GM21526 (cell line): Measurements from ENCODE around the gene OR4B1.
"Not testable (repeated sequence)": the region's sequence is repeated elsewhere in the genome, so short reads cannot be mapped to it uniquely, and the experiment has no call there.

Source experiments
- ATAC-seq: cut with Tn5 transposase; IDR thresholded peaks from one replicate; pipeline ENCODE4 v1.9.1; 2021; ENCODE audit warnings: moderate library complexity; ENCODE audit not compliant: unreplicated experiment, low FRiP score

Gene OR4B1, protein sequence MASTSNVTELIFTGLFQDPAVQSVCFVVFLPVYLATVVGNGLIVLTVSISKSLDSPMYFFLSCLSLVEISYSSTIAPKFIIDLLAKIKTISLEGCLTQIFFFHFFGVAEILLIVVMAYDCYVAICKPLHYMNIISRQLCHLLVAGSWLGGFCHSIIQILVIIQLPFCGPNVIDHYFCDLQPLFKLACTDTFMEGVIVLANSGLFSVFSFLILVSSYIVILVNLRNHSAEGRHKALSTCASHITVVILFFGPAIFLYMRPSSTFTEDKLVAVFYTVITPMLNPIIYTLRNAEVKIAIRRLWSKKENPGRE

DNA sequence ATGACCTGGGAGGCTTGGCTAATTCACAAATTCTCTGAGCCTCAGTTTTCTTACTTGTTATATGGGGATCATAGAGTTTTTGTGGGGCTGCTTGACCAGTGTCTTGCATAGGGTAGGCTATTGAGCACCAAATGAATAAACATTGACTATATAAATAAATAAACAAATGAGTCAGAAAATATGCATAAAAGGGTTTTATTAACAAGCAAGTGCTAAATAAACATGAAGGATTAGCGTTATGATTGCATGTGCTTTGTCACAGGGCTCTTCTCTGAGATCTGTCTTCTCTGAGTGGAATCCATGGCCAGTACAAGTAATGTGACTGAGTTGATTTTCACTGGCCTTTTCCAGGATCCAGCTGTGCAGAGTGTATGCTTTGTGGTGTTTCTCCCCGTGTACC lies at the start of gene OR4B1:
Gene OR4B1, plus strand, starts transcription at position 301 of the 400 bp plus-strand sequence. Its CDS starts 0 bp downstream, at position 301.
- no peak for ATAC-seq

DNA sequence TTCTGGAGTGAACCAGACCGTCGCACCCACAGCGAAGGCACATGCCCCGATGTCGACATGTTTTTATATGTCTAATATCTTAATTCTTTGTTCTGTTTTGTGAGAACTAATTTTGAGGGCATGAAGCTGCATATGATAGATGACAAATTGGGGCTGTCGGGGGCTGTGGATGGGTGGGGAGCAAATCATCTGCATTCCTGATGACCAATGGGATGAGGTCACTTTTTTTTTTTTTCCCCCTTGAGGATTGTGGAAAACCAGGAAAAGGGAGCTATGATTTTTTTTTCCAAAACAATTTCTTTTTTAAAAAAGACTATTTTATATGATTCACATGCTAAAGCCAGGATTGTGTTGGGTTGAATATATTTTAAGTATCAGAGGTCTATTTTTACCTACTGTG lies 49.2 kb upstream of the OR4B1 start:
- ATAC-seq = no peak

DNA sequence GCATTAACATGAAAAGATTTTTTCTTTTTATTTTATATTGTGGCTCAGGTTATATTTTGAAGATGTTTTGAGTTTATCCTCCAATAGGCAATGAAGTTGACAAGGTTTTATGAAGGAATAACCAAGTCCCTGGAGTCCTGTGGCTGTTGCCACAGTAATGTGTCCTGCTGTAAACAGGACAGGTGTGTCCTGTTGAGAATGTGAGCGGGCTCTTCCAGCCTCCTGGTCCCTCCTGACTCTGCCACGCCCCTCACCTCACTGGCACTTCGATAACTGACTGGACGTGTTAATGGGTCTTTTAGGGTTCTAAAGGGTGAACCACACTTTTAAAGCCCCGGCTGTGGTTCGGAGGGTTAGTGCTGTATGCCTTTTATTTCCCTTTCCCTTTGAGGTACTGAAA lies 47.8 kb upstream of the OR4B1 start:
- no peak for ATAC-seq

DNA sequence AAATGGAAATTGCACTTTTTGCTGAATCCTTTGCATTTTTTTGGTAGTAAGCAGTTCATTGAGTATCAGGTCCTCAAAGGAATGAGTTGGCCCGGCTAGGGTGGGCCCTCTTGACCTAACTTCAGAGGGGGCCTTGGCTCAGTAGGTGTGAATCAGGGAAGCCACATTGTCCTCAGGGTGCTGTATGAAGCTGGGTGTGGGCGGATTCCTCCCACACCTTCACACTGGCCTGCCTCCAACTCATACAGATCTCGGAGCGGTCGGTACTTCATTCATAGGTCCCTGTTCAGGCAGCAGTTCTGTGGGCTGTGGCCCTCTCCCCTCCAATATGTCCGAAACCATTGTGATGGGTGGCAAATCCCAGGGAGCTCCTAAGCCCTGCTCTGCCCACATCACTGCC lies 47.4 kb upstream of the OR4B1 start:
- ATAC-seq = no peak

DNA sequence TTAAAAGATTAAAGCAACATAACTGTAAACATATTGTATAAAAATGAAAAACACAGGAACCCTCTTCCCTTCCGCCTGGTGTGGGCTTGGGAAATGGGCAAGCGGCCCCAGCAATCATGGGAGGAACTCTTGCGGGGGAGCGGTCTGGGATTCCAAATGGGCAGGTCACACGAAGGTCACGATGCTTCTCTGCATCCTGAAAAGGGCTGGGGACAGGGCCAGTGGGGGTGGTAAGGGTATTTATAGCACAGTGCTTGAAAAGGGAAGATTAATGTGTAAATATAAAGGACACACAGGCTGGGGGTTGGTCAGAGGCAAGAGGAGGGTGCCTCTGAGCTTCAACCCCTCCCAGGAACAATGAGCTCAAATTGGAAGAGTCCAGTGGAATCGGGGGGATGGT lies 46.9 kb upstream of the OR4B1 start:
- ATAC-seq = no peak

DNA sequence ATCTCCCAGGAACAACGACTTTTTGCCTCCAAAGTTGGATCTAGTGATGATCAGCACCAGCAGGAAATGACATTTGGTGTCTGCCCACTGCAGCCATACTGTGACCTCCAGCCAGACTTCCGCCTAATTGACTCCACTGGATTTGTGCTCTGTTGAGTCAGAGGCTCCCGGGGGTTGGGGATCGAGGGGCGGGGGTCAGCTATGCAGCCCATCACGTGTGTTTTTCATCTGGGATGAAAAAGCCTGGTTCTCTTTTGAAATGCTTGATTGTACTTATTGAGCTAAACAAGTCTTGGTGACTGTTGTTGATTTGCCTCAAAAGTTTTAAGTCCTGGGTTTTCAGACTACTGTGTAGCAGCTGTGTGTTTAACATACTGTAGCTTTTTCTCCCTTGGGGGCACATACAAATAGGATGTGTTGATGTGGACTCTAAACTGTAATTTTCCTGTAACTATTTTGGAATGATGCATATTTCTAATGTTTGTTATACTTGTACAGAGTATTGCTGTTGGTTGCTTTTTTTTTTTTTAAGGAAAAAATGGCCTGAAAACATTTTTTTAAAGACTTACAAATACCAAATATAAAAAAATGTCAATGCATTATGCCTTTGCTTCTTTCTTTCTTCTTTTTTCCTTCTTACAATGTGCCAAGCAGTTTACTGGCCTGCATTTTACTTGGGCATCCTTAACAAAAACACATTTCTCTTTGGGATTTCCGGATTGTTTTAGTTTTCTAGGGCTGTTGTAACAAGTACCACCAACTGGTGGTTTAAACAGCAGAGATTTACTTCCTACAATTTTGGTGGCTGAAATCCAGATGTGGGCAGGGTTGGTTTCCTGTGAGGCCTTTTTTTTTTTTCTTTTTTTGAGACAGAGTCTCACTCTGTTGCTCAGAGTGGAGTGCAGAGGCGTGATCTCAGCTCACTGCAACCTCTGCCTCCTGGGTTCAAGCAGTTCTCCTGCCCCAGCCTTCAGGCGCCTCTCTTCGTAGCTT lies 46.1 kb upstream of the OR4B1 start:
- ATAC-seq = no peak

DNA sequence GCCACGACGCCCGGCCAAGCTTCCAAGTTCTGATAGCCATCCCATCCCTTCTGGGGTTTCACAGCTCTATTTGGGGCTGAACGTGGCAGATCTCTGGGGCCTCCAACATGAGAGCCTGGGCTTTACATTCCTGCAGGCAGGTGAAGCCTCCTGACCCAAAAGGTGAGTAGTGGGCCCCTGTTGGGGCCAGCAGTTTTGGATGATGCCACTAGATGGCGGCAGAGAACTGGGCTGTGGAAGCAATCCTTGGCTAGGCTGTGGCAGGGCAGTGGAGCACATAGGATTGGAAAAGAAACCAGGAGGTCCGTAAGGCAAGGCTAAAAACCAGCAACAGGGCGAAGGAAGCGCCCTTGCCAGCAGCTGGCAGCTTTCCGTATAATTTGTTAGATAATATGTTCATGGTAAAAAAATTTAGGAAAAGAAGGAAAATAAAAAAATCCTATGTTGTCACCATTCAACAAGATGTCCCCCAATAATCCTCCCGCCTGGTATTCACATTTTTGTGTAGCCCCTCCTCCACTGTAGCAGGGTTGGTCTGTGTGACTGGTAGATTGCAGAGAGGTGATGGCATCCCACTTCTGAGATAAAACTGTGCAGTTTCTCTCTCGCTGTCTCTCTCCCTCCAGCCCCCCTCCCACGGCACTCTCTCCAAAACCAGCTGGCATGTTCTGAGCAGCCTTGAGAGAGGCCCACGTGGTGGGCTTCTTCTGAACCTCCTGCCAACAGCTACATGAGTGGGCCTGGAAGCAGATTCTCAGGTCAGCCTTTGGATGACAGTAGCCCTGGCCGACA lies 43.6 kb upstream of the OR4B1 start:
- ATAC-seq = peak; percentile 74

DNA sequence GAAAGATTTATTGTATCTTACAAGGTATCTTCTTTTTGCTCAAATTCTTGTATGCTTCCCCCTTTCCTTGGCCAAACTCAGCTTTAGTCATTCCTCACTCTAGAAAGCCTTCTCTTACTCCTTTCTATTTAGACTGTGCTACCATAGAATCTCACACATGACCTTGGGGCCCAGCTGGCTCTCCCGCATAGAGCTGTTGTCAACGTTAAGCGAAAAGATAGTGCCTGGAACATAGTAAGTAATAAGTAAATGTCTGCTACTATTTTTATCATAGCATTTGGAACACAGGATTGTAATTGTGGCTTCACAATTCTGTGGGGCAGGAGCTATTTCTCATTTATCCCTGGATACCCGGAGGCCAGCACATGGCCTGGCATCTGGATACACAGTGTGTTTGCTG lies 38.9 kb upstream of the OR4B1 start:
- ATAC-seq = no peak

DNA sequence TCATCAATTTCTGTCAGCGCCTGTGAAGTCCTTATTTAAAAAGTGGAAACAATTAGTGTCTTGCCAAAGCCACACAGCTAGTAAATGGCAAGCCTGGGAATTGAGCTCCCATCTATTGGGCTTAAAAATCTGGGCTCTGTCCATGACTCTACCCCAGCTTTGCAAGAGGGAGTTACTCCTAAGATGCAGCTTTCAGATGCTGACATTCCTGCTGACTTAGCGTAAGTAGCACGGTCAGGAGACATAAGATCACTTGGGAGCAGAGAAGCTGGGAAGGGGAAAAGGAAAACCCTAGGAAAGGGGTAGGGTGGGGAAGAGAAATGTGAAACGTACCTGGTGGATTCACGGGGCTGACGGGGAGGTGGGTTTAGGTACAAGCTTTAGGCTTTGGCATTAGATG lies 36.0 kb upstream of the OR4B1 start:
- ATAC-seq = no peak

DNA sequence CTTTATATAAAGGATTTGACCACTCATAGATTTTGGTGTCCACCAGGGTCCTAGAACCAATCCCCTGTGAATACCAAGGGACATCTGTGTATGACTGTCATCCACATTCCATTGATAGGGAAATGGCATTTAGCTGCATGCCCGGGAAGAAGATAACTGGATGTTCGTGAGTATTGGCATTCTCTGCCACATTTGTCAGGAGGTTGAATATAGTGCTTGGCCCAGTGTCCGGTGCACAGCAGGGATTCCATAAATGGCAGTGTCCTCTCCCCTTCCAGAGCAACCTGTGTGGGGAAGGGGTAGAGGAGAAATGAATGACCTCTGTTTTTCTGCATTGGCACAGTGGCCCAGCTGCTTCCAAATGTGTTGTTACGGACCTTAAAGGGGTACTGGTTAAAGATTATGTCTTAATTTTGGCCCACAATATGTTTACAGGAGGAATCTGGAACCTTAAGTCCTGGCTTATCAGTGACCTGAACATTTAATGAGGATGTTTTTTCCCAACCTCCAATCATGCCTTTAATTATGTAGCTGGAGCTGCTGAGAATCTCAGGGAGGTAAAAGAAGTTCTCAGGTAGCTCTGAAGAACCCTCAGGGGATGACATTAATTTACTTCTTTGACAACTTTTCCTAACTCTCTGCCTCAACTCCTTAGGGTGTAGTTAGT lies 33.6 kb upstream of the OR4B1 start:
- no peak for ATAC-seq

DNA sequence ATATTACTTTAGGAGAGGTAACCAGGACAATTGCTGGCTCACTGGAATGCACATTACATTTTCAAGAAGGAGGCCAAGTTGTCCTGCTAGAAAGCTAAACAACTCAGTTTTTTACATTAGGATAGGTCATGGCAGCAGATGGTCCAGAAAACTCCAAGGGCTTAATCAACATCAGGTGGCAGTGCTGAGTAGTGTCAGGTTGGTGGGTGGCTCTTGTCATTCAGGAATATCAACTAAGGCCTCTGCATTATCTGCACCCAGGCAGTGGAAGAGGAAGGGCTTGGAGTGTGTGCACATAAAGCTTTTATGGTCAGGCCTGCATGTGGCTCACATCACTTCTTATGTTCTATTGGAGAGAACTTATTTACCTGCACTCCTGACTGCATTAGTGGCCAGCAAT lies 32.2 kb upstream of the OR4B1 start:
- no peak for ATAC-seq

DNA sequence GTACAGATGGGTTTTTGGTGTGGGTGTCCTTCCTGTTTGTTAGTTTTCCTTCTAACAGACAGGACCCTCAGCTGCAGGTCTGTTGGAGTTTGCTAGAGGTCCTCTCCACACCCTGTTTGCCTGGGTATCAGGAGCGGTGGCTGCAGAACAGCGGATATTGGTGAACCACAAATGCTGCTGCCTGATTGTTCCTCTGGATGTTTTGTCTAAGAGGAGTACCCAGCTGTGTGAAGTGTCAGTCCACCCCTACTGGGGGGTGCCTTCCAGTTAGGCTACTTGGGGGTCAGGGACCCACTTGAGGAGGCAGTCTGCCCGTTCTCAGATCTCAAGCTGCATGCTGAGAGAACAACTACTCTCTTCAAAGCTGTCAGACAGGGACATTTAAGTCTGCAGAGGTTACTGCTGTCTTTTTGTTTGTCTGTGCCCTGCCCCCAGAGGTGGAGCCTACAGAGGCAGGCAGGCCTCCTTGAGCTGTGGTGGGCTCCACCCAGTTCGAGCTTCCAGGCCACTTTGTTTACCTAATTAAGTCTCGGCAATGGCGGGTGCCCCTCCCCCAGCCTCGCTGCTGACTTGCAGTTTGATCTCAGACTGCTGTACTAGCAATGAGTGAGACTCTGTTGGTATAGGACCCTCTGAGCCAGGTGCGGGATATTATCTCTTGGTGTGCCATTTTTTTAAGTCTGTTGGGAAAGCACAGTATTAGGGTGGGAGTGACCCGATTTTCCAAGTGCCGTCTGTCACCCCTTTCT lies 25.5 kb upstream of the OR4B1 start:
- not testable (repeated sequence) for ATAC-seq

DNA sequence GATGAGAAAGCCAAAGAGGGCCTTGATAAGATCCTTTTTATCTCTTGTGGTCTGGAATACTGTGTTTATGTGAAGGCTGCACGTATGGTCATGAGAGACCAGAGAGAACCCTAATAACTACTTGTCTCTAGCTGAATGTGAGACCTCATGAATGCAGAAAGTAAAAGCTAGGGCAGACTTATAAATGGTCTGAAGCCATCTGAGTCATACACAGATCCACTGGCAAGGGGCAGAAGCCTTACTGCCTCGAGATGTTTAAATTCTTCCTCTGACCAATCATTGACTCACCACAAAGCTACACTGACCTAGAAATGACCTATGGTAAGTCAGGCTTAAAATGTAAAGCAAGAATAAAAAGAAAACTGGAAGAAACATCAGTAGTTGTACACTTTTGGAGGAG lies 22.7 kb upstream of the OR4B1 start:
- ATAC-seq = no peak

DNA sequence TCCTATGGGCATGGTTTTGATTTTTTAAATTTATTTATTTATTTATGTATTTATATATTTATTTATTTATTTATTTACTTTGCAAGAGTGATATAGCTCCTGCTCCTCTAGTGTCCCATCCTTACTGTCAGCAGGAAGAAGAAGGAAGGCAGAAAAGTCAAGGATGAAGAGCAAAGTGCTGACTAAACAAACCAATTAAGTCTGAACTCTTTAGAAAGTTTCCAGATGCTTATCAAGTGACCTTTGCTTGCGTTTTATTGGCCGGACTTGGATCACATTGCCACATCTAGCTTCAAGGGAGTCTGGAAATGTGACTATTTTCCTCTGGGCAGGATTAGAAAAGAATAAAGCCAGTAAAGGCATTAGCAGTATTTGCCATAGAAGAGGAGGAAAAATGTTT lies 8.7 kb upstream of the OR4B1 start:
- no peak for ATAC-seq

DNA sequence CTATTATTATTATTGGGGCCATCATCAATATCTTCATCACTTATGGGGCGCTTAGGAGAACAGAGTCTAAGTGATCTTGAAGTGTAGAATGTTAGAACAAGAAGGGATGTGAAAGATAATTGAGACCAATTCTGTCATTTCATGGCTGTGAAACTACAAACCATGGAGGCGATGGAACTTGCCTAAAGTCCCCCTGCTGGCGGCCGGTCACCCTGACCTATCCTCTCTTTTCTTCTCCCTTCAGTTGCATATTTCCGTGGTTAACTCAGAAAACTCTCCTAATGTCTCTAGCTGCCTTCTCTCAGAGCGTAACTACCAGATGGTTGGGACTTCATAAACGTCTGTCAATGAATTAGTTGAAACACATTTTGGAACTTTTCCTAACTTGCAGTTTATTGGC lies 6.6 kb upstream of the OR4B1 start:
- ATAC-seq = no peak

DNA sequence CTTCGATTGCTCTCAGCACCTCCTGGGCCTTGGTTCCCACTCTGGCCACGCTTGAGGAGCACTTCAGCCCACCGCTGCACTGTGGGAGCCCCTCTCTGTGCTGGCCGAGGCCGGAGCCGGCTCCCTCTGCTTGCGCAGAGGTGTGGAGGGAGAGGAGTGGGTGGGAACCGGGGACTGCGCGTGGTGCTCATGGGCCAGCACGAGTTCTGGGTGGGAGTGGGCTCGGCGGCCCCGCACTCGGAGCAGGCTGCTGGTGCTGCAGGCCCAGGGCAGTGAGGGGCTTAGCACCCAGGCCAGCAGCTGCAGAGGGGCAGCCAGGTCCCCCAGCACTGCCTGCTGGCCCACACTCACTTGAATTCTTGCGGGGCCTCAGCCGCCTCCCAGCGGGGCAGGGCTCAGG lies 12.2 kb downstream of the OR4B1 start:
- no peak for ATAC-seq

DNA sequence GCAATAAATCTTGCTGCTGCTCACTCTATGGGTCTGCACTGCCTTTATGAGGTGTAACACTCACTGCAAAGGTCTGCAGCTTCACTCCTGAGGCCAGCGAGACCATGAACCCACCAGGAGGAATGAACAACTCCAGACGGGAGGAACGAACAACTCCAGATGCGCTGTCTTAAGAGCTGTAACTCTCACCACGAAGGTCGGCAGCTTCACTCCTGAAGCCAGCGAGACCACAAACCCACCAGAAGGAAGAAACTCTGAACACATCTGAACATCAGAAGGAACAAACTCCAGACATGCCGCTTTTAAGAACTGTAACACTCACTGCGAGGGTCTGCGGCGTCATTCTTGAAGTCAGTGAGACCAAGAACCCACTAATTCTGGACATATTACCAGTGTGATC lies 13.4 kb downstream of the OR4B1 start:
- ATAC-seq = not testable (repeated sequence)

DNA sequence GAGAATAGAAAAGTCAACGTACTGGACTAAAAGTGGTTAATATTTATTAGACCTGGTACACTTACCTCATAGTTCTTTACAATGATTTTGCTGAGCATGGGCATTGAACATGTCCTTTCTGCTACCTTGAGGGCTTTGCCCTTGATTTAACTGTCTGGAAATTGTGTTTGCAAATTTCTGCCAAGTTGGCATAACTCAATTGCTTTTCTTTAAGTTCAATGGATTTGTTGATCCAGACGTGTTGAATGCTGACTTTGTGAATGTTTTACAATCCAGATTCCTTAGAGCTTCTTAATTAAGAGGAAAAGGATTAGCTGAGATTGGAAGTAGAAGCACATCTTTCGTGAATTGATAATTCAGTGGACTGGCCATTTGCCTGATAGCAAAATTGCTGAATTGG lies 21.1 kb downstream of the OR4B1 start:
- ATAC-seq = no peak

DNA sequence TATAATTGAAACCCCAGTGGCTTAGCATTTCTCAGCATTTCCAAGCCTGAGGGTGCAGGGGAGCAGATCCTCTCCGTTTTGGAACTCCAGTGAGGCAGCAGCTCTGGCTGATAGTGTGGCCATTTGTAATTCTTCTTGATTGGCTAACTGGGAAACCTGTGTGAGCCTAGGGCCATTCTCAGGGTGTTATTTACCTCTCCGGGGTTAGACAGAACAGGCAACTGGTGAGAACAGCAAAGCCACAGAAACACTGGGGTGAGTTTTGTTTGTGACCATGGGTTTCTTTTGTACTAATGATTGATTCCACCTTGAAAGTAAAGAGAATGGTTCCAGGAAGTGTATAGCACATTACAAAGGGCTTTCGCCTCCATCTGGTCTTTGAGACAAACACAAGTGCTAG lies 25.9 kb downstream of the OR4B1 start:
- ATAC-seq = no peak

DNA sequence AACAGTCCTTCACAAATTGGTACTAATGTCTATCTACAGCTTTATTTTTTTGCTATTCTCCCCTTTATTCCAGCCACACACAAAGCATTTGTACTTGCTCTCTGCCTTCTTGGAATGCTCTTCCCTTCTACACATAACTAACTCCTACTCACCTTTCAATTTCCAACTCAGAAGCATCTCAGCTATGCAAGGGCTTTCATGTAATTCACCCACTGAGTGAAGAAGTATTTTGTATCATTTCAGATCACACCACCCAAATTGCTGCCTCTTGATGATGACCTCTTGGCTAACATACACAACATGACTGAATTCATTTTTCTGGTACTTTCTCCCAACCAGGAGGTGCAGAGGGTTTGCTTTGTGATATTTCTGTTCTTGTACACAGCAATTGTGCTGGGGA lies 28.2 kb downstream of the OR4B1 start, which contains the start of gene OR4X2:
Gene OR4X2, plus strand, starts transcription at position 301 of the 400 bp plus-strand sequence. Its CDS starts 0 bp downstream, at position 301.
- no peak for ATAC-seq
